SK-N-SH (cell line): ENCODE data around the gene UMOD. TPM values are rescaled to one million over a fixed set of nuclear protein-coding genes. Genes with fewer than 3 reads are reported as not detected.

ENCODE experiments used
- CTCF ChIA-PET: fragments of 300-600, 350-600 bp; formaldehyde crosslinking; extraction: SDS; loops from one replicate; lab custom pipeline; 2021; lab: Yijun Ruan, JAX
- POLR2A ChIA-PET: fragments of 350-600 bp; sonication (Branson Sonifier 250); formaldehyde crosslinking; extraction: SDS; loops from one replicate; lab custom pipeline; 2020; ENCODE audit warnings: antibody characterized with exemption, inconsistent platforms; lab: Yijun Ruan, JAX
- DNase-seq: peaks from one replicate; pipeline ENCODE4 v3.0.0; 2012
- H2AFZ ChIP-seq: fragments of 200-600 bp; sonication (generic); 2 replicates; pipeline ENCODE4 v1.8.1; 2016; ENCODE audit warnings: antibody characterized with exemption, mild to moderate bottlenecking, low read depth
- H3F3A ChIP-seq: fragments of 200-600 bp; sonication (generic); replicated peaks from 2 replicates; pipeline ENCODE3; 2016; ENCODE audit warnings: antibody characterized with exemption, mild to moderate bottlenecking; ENCODE audit not compliant: insufficient read depth
- H3K27ac ChIP-seq, 2 experiments: fragments of 200-500 bp in 1 of 2; fragments of 200-600 bp in 1 of 2; sonication (Bioruptor generic) in 1 of 2; sonication (generic), shearing (Covaris generic) in 1 of 2; 2 replicates each; pipeline versions ENCODE4 v1.5.1 to v1.6.1; 2014 to 2016; ENCODE audit warnings: low read depth in 2 of 2, inconsistent platforms in 1 of 2, low read length in 1 of 2, mild to moderate bottlenecking in 1 of 2, mixed read lengths in 1 of 2
- H3K27me3 ChIP-seq: fragments of 200-600 bp; sonication (generic), shearing (Covaris generic); 2 replicates; pipeline ENCODE4 v1.6.1; 2016; ENCODE audit warnings: mixed run types; ENCODE audit not compliant: insufficient read depth
- H3K36me3 ChIP-seq, 2 experiments: fragments of 200-500 bp in 1 of 2; fragments of 200-600 bp in 1 of 2; sonication (Bioruptor generic) in 1 of 2; sonication (generic) in 1 of 2; replicated peaks in 1 of 2; 2 replicates each; pipeline versions ENCODE3 to v1.5.1; 2014 to 2016; ENCODE audit warnings: low read length in 1 of 2, mild to moderate bottlenecking in 1 of 2; ENCODE audit not compliant: insufficient read depth in 2 of 2, control insufficient read depth in 1 of 2
- H3K4me1 ChIP-seq, 2 experiments: fragments of 200-500 bp in 1 of 2; fragments of 200-600 bp in 1 of 2; sonication (Bioruptor generic) in 1 of 2; sonication (generic), shearing (Covaris generic) in 1 of 2; 2 replicates each; pipeline versions ENCODE4 v1.5.1 to v1.6.1; 2014 to 2016; ENCODE audit warnings: low read depth in 1 of 2, low read length in 1 of 2, mixed run types in 1 of 2; ENCODE audit not compliant: insufficient read depth in 2 of 2, control insufficient read depth in 1 of 2
- H3K4me2 ChIP-seq: fragments of 200-600 bp; sonication (generic), shearing (Covaris generic); 2 replicates; pipeline ENCODE4 v1.6.1; 2017; ENCODE audit warnings: mixed run types
- H3K4me3 ChIP-seq, 2 experiments: fragments of 200-500 bp in 1 of 2; fragments of 200-600 bp in 1 of 2; sonication (Bioruptor generic) in 1 of 2; sonication (generic), shearing (Covaris generic) in 1 of 2; 2 replicates each; pipeline versions ENCODE4 v1.5.1 to v1.8.1; 2014 to 2016; ENCODE audit warnings: low read depth in 2 of 2, inconsistent platforms in 1 of 2, low read length in 1 of 2, mild to moderate bottlenecking in 1 of 2, mixed read lengths in 1 of 2, moderate library complexity in 1 of 2
- H3K79me2 ChIP-seq: fragments of 200-600 bp; sonication (generic); 2 replicates; pipeline ENCODE4 v1.8.1; 2017; ENCODE audit warnings: mild to moderate bottlenecking; ENCODE audit not compliant: insufficient read depth
- H3K9ac ChIP-seq: fragments of 200-600 bp; sonication (generic); 2 replicates; pipeline ENCODE4 v1.6.1; 2017; ENCODE audit warnings: mixed run types
- H3K9me2 ChIP-seq: fragments of 200-600 bp; sonication (generic); 2 replicates; pipeline ENCODE4 v1.6.1; 2017; ENCODE audit warnings: mixed run types
- H3K9me3 ChIP-seq: fragments of 200-600 bp; sonication (generic); 2 replicates; pipeline ENCODE4 v1.6.1; 2017; ENCODE audit warnings: mixed run types, mild to moderate bottlenecking, moderate library complexity
- H4K20me1 ChIP-seq: fragments of 200-600 bp; sonication (generic); 2 replicates; pipeline ENCODE4 v1.6.1; 2017; ENCODE audit warnings: mild to moderate bottlenecking, mixed run types; ENCODE audit not compliant: insufficient read depth
- CHD2 ChIP-seq: fragments of 150-350 bp; IDR thresholded peaks from 2 replicates; pipeline ENCODE4 v1.6.1; 2018; ENCODE audit warnings: low read length; ENCODE audit not compliant: partially characterized antibody
- ELF1 ChIP-seq: IDR thresholded peaks from 2 replicates; pipeline ENCODE4 v1.4.0; 2012
- EP300 ChIP-seq, 2 experiments: IDR thresholded peaks; 2 replicates each; pipeline versions ENCODE4 v1.4.0 to v1.6.1; 2012; ENCODE audit warnings: borderline replicate concordance in 1 of 2, low read depth in 1 of 2, low read length in 1 of 2
- EZH2phosphoT487 ChIP-seq: fragments of 200-600 bp; sonication (generic); IDR thresholded peaks from 2 replicates; pipeline ENCODE4 v1.6.1; 2017; ENCODE audit warnings: low read depth, mixed run types, mild to moderate bottlenecking, antibody characterized with exemption, moderate library complexity, borderline replicate concordance
- FOSL2 ChIP-seq: IDR thresholded peaks from 2 replicates; pipeline ENCODE4 v1.4.0; 2012; ENCODE audit warnings: low read depth, mild to moderate bottlenecking, moderate library complexity, borderline replicate concordance
- FOXJ3 ChIP-seq: sonication (generic); formaldehyde crosslinking; IDR thresholded peaks from 2 replicates; pipeline ENCODE4 v1.5.1; 2020; ENCODE audit warnings: mild to moderate bottlenecking, missing genetic modification reagents
- FOXM1 ChIP-seq: IDR thresholded peaks from 2 replicates; pipeline ENCODE4 v1.4.0; 2012; ENCODE audit warnings: low read depth, mild to moderate bottlenecking
- GATA2 ChIP-seq: sonication (generic); formaldehyde crosslinking; IDR thresholded peaks from 2 replicates; pipeline ENCODE4 v1.5.0; 2020; ENCODE audit warnings: mild to moderate bottlenecking, missing genetic modification reagents
- MXI1 ChIP-seq: IDR thresholded peaks from 2 replicates; pipeline ENCODE4 v1.6.1; 2012; ENCODE audit warnings: mild to moderate bottlenecking, low read depth, low read length, improper control_type of control experiment
- NRF1 ChIP-seq: IDR thresholded peaks from 2 replicates; pipeline ENCODE4 v1.6.1; 2012; ENCODE audit warnings: low read depth, mild to moderate bottlenecking, low read length
- RCOR1 ChIP-seq: fragments of 150-350 bp; IDR thresholded peaks from 2 replicates; pipeline ENCODE4 v1.6.1; 2017; ENCODE audit warnings: antibody characterized with exemption, low read length
- REST ChIP-seq: IDR thresholded peaks from 2 replicates; pipeline ENCODE4 v1.6.1; 2012; ENCODE audit warnings: mild to moderate bottlenecking, low read depth, low read length, moderate library complexity
- RXRA ChIP-seq: IDR thresholded peaks from 2 replicates; pipeline ENCODE4 v1.4.0; 2012; ENCODE audit warnings: low read depth, mild to moderate bottlenecking, borderline replicate concordance
- SMC3 ChIP-seq: IDR thresholded peaks from 2 replicates; pipeline ENCODE4 v1.6.1; 2012; ENCODE audit warnings: low read depth, low read length, improper control_type of control experiment
- TAF1 ChIP-seq: IDR thresholded peaks from 2 replicates; pipeline ENCODE4 v1.6.1; 2012; ENCODE audit warnings: low read depth, mild to moderate bottlenecking, low read length, moderate library complexity, borderline replicate concordance
- YY1 ChIP-seq: IDR thresholded peaks from 2 replicates; pipeline ENCODE4 v1.4.0; 2012; ENCODE audit warnings: low read depth, mild to moderate bottlenecking
- WGBS: methylation state at CpG from one replicate; pipeline ENCODE4 v1.1.6; 2017; ENCODE audit warnings: low lambda C conversion rate; 5-methylcytosine and 5-hydroxymethylcytosine counted together
- polyA plus RNA-seq, 3 experiments: library from polyadenylated mRNA; depleted of rRNA; stranded (reverse); fragments of >200 nt; gene quantifications; 2 replicates each; pipeline ENCODE4 v1.2.3, GENCODE V29; 2012
- TF ChIP-seq, protein P1 (sequence below): fragments of 150-350 bp; IDR thresholded peaks from 2 replicates; pipeline ENCODE4 v1.6.1; 2016; ENCODE audit warnings: mild to moderate bottlenecking, low read depth, low read length
- TF ChIP-seq, protein P2 (sequence below): fragments of 200-600 bp; sonication (generic); IDR thresholded peaks from 2 replicates; pipeline ENCODE4 v1.6.1; 2017; ENCODE audit warnings: antibody characterized with exemption, mild to moderate bottlenecking, moderate library complexity

UMOD gene
- polyA plus RNA-seq, 1 of the 3 experiments (the other 2 are of a cell fraction), result not detected

DNA sequence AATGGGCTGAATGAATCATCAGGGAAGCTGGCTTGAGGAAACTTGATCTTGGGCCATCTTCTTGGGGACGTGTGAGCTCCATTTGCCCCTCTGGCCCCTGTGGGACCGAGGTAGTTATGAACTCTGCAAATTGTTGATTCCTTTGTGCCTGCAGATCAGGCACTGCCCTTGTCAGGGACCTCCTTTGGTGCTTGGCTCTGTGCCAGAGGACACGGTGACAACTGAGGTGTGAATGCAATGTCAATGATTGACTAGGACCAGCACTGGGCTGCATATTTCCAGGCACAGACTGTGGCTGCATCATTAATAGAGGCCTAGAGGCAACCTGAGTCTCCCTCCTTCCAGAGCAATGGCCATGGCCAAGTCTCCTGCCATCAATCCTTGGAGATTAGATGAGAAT is 28.3 kb upstream of the UMOD start:
- Histone ChIP-seq H4K20me1 (no peaks in the 10 kb centered on the region), H3K4me3 (no peak overlapping the region), H3K4me1 (no peaks in the 10 kb centered on the region; a peak in 1 of 4 replicates), H3K27me3 (no peaks in the 10 kb centered on the region; the same call in 1 of the 2 replicates), H3K9me2 (no peaks in the 10 kb centered on the region), H2AFZ (no peak overlapping the region), H3K79me2 (no peaks in the 10 kb centered on the region), H3K9ac (no peak overlapping the region), H3K9me3 (no peaks in the 10 kb centered on the region), H3K4me2 (no peak overlapping the region), H3K36me3 (no peaks in the 10 kb centered on the region), H3F3A (no peaks in the 10 kb centered on the region), H3K27ac (no peak overlapping the region)
- 0% methylated on average over 2 of the region's 3 CpGs for WGBS
- ChIA-PET POLR2A (no interaction called here), CTCF (interaction anchor here (0.6 to 10.2 kb wide), 5 partner anchors 10 to 482 kb away, joined by 3 to 184 read pairs (median 3); no protein-coding TSS in a partner anchor)
- no peak for TF ChIP-seq SMC3
- no peak for TF ChIP-seq RCOR1
- no peak for TF ChIP-seq CHD2
- no peak for TF ChIP-seq YY1
- TF ChIP-seq FOXJ3 (CRISPR knock-in tag), result no peak
- TF ChIP-seq ELF1, result no peak
- TF ChIP-seq GATA2, result no peak
- no peak for TF ChIP-seq REST
- TF ChIP-seq, protein P1, sequence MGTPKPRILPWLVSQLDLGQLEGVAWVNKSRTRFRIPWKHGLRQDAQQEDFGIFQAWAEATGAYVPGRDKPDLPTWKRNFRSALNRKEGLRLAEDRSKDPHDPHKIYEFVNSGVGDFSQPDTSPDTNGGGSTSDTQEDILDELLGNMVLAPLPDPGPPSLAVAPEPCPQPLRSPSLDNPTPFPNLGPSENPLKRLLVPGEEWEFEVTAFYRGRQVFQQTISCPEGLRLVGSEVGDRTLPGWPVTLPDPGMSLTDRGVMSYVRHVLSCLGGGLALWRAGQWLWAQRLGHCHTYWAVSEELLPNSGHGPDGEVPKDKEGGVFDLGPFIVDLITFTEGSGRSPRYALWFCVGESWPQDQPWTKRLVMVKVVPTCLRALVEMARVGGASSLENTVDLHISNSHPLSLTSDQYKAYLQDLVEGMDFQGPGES, result no peak
- no peak for TF ChIP-seq EP300 (IDR thresholded peaks at IDR 0.05; ENCODE audit: borderline replicate concordance in 1 of 2, low read depth in 1 of 2, low read length in 1 of 2)
- TF ChIP-seq MXI1, result no peak
- no peak for TF ChIP-seq NRF1
- TF ChIP-seq EZH2phosphoT487, result no peak
- TF ChIP-seq, protein P2, sequence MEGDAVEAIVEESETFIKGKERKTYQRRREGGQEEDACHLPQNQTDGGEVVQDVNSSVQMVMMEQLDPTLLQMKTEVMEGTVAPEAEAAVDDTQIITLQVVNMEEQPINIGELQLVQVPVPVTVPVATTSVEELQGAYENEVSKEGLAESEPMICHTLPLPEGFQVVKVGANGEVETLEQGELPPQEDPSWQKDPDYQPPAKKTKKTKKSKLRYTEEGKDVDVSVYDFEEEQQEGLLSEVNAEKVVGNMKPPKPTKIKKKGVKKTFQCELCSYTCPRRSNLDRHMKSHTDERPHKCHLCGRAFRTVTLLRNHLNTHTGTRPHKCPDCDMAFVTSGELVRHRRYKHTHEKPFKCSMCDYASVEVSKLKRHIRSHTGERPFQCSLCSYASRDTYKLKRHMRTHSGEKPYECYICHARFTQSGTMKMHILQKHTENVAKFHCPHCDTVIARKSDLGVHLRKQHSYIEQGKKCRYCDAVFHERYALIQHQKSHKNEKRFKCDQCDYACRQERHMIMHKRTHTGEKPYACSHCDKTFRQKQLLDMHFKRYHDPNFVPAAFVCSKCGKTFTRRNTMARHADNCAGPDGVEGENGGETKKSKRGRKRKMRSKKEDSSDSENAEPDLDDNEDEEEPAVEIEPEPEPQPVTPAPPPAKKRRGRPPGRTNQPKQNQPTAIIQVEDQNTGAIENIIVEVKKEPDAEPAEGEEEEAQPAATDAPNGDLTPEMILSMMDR, result no peak
- no peak for TF ChIP-seq RXRA
- TF ChIP-seq TAF1, result no peak
- no peak for TF ChIP-seq FOSL2
- no peak for TF ChIP-seq FOXM1
- DNase-seq, result no peak
